B cell (primary cell): ENCODE measurements around the gene GOLGB1.

Experiments used
- EZH2 ChIP-seq: IDR thresholded peaks from 2 replicates; pipeline ENCODE4 v1.6.1; 2012; ENCODE audit warnings: borderline replicate concordance, low read depth, mild to moderate bottlenecking, moderate library complexity, low read length; ENCODE audit not compliant: insufficient read depth, poor library complexity, severe bottlenecking
- TF ChIP-seq, protein P1 (sequence below): fragments of 200-600 bp; IDR thresholded peaks from one replicate; pipeline ENCODE4 v1.8.0; 2022; ENCODE audit warnings: antibody characterized with exemption, mild to moderate bottlenecking

DNA sequence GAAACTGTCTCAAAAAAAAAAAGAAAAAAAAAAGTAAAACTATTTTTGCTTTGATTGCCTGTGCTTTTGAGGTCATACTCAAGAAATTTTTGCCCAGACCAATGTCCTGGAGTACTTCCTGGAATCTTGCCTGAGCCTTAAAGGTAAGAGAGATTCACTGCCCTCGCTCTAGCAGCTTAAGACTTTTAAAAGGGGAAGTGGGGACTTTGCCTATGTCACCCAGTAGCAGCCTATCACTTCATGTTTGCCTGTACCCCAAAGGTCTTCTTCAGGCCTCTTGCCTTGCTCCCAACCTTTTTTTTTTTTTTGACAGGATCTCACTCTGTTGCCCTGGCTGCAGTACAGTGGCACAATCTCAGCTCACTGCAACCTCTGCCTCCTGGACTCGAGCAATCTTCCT lies 18.9 kb upstream of the GOLGB1 start:
- TF ChIP-seq, protein P1, sequence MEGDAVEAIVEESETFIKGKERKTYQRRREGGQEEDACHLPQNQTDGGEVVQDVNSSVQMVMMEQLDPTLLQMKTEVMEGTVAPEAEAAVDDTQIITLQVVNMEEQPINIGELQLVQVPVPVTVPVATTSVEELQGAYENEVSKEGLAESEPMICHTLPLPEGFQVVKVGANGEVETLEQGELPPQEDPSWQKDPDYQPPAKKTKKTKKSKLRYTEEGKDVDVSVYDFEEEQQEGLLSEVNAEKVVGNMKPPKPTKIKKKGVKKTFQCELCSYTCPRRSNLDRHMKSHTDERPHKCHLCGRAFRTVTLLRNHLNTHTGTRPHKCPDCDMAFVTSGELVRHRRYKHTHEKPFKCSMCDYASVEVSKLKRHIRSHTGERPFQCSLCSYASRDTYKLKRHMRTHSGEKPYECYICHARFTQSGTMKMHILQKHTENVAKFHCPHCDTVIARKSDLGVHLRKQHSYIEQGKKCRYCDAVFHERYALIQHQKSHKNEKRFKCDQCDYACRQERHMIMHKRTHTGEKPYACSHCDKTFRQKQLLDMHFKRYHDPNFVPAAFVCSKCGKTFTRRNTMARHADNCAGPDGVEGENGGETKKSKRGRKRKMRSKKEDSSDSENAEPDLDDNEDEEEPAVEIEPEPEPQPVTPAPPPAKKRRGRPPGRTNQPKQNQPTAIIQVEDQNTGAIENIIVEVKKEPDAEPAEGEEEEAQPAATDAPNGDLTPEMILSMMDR: no peak
- no peak for TF ChIP-seq EZH2
